HG03342 (cell line): ENCODE results near the gene TRDN.
"Not testable (repeated sequence)": the region's sequence is repeated elsewhere in the genome, so short reads cannot be mapped to it uniquely, and the experiment has no call there.

Experiments
- ATAC-seq: cut with Tn5 transposase; IDR thresholded peaks from one replicate; pipeline ENCODE4 v1.9.1; 2021; ENCODE audit warnings: mild to moderate bottlenecking, moderate library complexity; ENCODE audit not compliant: unreplicated experiment

TRDN gene

DNA sequence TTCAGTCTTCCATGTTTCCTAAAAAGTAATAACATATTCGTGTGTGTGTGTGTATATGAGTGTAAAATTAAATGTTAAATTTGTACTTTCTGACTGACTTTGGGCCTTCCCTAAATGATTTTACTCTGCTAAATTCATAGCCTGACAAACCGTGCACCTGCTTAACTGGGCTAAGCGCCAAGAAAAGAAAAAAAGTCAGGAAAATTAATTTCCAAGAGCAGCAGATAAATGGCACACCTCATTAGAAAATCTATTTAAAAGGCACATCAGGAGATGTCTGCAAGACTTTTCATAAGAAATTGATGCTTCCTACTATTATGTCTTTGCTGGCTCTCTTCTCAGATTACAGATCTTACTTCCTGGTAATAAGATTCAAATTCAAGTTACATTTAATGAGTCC lies 72.4 kb downstream of the TRDN start:
- no peak for ATAC-seq

DNA sequence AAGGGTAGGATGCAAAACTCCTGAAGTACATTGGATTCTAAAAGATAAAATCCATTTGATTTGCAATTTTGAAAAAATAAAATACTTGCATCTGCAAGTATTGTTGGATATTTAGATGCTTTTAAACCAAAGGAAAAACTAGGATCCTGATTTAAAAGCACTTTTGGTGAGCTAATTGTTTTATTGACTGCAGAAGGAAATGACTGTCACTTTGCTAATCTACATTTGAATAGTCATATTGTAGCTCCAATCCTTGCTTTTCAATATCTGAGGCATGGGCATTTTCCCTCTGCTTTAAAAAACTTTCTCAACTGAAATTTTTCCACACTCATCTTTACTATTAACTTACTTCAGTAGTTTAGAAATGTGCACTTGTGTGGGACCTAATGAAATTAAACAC lies 74.1 kb downstream of the TRDN start:
- ATAC-seq: no peak

DNA sequence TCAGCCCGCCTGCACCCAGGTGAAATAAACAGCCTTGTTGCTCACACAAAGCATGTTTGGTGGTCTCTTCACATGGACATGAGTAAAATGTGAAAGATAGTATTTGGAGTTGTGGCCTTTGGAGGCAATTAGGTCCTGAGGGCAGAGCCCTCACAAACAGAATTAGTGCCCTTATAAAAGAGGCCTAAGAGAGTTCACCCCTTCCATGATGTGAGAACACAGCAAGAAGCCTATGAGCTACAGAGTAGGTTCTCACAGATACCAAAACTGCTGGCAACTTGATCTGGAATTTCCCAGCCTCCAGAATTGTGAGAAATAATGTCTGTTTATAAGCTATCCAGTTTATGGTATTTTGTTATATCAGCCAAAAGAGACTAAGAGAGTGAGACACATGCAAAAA lies 74.5 kb downstream of the TRDN start:
- no peak for ATAC-seq

DNA sequence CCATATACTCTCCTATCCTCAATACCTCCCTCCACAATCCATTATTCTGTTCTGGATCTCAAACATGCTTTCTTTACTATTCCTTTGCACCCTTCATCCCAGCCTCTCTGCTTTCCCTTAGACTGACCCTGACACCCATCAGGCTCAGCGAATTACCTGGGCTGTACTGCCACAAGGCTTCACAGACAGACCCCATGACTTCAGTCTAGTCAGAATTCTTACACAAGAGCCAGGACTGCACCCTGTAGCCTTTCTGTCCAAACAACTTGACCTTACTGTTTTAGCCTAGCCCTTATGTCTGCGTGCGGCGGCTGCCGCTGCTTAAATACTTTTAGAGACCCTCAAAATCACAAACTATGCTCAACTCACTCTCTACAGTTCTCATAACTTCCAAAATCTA lies 76.9 kb downstream of the TRDN start:
- not testable (repeated sequence) for ATAC-seq

DNA sequence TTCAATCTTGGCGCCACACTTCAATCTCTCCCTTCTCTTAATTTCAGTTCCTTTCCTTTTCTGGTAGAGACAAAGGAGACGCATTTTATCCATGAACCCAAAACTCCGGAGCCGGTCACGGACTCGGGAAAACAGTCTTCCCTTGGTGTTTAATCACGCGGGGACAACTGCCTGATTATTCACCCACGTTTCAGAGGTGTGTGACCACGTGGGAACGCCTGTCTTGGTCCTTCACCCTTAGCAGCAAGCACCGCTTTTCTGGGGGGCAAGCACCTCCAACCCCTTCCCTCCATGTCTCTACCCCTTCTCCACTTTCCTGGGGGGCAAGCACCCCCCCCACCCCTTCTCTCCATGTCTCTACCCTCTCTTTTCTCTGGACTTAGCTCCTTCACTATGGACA lies 79.3 kb downstream of the TRDN start:
- ATAC-seq: not testable (repeated sequence)

DNA sequence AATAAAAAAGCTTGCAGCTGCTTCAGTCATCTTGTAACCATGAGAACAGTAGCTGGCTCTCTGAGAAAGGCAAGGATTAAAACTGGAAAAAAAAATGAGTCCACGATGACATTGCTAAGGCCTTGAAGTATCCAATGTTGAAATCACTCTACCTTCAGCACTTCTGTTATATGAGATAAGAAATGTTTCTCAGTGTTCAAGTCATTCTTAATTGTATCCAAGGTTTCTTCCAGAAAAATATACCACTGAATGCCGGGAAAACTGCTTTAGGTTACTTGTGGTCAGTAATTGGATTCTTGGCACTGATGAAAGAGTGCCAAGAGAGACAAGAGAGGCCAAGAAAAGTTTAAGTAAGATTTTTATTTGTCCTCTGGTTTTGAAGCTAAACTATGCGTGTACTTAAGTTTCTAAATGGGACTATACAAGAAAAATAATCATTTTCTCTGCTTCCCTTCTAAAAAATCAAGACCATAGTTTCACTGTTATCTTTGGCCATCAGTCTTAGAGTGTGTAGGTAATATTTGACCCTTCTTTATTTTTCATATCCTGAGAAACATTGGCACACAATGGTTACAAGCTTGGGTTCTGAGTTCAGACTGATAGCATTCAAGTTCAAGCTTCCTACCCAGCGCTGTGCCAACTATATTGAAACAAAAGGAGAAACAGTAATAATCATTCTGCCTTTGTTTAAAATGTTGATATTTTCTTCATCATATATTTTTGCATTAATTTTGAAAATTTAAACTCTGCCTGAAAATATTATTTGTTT lies 84.6 kb downstream of the TRDN start:
- ATAC-seq: no peak

DNA sequence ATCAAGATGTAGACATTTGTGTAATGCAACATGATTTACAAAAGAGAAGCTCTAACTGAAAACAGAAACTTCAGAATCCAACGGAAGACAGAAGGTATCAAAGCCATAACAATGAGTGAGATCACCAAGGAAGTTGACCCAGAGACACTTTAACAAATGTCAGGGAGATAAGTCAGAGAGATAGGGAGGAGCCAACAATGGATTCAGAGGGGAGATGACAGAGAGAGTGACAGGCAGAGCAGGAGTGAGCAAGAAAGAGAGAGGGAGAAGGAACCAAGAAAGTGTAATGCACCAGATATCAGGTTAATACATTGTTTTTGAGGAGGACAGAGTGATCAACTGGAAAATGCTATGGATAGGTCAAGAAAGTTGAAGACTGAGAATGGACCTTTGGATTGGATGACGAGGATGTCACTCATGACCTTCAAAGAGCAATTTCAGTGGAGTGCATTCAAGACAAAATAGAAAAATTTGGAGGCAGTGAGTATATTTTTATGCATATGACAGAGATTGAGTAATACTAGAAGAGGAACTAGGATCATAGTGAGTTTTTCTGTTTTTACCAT lies 86.6 kb downstream of the TRDN start:
- no peak for ATAC-seq

DNA sequence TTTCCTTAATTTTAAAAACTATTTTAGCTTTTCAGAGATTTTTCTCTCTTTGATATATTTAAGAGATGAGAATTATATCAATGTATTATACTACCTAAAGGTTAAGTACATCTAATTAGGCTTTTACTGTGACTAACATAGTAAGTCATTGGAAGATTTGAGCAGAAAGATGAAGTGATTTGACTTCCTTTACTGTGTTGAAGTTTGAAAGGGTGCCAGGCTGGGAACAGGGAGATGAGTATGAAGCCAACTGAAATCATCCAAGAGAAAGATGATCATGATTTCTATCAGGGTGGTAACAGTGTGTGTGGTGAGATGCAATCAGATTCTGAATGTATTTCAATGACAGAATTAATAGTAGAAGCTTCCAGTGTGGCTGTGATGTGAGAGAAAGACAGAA lies 87.3 kb downstream of the TRDN start:
- ATAC-seq: no peak

DNA sequence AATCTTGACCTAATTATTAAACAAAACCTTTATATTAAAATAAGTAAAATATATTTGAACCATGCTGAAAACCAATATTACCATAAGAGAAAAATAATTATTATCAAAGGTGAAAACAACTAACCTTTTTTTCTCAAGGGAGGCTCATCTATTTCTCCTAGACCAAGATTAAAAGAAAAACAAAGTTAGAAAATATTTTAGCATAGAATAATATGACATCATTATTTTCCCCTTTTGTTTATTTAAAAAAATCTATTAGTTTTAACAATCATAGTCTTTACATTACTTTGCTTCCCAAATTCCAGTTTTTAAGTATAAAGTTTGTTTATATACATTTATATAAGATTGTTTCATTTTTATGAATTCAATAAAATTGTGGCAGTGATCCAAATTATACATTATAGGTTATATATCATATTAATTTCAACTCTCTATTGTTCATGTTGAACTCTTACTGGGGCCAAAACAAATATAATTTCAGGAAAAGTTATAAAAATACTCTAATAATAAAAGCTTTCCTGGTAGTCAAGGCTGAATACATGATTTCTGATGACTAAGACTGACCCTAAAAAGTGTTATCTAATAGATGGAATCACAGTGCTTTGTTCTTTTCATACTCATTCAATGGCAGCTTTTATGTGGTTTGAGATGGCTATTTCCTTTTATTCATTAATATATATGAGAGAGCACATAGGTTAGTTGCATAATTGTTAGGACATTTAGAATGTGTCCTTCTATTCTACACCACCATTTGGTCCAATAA lies 89.4 kb downstream of the TRDN start:
- ATAC-seq: no peak

DNA sequence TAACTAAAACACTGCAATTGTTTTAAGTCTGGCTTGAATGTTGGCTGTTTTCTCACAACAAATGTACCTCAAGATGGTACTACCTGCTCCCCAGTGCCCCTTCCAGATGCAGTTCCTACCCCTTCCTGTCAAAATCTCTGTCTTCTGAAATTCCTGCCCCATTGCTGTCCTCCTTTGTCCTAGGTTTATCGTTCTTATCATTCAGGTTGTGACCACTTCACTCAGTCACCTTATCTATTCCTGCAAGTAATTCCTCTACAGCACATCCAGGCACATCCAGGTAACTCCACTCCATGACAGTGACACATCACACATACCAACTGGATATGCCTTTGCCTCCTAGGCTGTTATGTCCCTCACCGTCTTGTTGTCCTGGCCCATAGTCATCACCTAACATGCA lies 90.2 kb downstream of the TRDN start:
- no peak for ATAC-seq

DNA sequence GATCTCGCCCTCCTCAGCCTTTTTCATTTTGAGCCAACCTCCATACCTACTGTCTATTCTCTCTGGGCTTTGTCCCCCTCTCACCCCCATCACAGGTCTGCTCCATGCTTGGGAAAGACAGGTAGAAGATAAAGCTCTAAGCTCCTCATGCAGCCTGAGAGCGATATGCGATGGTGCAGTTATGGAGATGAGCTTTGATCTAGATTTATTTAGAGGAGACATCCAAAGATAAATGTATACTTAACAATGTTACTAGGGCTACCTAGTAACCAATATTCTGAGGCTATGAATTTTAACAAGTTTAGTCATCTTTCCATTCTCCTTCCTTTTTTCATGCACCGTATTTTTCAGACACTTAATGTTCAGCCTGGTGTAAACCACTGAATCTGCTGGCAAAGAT lies 95.3 kb downstream of the TRDN start:
- no peak for ATAC-seq

DNA sequence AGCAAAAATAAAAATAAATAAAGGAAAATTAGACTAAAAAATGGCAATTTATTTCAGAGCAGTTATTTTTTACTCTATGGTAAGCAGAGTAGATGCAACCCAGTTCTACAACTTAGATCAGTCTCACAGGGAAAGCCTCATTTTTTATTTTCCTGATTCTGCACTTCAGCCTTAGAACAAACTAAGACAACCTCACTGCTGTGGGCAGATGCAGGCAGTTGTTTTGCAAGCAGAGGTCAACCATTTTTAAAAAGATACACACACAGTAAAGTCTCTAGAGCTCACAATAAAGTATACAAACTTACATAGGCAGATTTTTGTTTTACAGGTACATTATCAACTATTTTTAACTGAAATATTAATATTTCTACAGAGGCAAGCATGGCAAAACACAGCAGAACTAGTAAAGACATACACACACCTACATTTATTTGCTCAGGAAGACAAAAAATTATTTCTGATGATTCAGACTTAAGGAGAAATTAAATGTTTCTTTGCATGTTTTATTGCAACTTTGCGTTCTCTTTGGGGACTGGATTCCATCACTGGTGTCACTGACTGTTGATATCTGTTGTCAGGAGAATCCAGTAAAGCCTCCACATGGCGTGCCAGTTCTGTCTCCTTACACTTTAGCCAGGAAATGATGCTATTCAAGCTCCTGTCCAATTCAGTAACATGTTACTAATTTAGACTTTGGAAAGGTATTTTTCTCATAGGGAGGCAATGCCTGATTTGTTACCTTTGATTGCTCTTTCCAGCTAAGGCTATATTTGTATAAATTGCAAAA lies 102.7 kb downstream of the TRDN start:
- no peak for ATAC-seq

DNA sequence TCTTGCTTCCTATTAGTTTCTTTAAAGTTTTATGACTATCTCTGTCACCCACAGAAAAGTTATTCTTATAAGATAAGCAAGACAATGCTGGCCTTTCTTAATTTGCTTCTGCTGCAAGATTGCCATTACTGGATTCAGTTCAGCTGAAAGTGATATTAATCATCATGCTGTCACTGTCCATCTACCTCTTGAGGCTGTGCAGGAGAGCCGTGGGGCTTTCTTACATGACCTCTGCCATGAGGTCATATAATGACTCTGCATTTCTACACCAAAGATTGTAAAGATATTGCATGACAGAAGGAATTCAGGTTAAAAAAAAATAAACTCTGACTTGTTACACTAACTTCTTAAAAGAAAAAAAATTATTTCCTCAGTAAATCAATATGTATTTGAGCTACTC lies 106.9 kb downstream of the TRDN start:
- peak; percentile 47 for ATAC-seq

DNA sequence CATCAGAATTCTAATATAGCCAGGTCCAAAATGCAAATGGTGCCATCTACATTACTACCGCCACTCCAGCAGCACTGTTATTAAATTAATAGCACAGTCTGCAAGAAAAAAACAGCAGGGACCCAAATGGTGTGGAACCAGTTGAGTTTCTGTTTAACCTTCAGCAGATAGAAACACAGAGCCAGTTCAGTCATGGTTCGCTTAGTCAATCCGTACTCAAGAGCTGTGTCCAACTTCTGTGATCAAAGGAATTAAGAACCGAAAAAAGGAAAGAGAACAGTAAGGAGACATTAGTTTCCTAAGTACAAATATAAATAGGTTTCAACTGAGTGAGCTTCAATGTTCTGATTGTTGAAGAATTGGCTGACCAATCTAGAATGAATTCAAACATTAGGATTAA lies 107.7 kb downstream of the TRDN start:
- no peak for ATAC-seq

DNA sequence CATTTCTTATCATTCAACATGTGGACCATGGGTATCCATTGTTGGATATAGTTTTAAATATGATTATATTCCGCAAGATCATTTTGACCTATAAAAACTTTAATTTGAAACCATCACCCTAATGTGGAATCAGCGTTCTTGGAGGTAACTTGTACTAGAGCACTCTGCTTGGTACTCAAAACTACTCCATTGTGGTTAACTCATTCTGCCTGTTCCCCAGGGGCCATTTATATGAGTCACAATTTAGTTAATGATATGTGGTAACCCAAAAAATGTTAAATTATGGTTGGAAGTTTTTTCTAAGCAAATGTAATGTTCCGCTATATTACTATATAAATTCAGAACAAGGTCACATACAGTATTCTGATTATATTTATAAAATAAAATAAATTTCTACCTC lies 109.3 kb downstream of the TRDN start:
- ATAC-seq: no peak

DNA sequence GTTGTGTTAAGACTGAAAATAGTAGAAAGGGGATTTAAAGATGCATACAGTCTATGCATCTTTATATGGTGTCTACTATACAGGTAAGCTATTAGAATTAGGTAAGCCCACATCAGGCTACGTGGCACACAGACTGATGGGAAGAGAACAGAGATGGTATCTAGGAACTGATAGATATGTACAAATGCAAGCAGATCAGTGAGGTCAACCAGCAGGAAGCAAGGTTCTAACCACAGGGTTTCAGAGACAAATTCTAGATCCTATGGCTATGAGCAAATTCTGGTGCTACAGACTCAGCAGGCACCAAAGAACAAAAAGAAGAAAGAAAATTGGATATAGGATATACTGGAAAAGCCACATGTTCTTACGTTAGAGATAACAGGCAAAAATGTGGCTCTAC lies 110.6 kb downstream of the TRDN start:
- no peak for ATAC-seq

DNA sequence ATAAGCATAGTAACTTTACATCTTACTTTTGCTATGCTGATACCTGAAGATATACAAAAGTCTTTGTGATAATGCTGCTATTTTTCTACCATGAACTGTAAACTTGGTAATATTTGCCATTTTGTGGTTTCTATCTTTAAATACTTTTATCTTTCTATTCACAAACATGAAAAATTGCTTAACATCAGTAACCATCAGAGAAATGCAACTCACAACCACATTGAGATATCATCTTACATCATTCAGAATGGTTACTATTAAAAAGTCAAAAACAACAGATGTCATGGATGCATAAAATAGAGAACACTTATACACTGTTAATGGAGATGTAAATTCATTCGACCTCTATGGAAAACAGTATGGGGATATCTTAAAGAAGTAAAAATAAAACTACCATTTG lies 112.0 kb downstream of the TRDN start:
- no peak for ATAC-seq

DNA sequence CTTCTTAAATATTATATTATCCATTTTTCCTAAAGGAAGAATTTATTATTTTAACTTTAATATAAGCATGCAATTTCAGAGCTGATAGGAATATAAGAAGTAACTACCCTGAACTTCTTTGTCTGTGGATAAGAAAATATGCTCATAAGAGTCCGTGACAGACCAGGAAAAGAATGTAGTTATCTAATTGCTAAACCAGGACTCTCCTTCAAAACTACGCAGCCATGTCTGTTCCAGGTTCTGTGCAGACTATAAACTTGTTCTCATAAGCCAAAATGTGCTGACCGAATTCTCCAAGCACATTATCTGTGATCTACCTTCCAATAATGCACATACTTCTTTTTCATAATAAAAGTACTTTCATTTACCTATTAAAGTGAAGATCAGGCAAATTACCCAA lies 116.5 kb downstream of the TRDN start:
- ATAC-seq: no peak

DNA sequence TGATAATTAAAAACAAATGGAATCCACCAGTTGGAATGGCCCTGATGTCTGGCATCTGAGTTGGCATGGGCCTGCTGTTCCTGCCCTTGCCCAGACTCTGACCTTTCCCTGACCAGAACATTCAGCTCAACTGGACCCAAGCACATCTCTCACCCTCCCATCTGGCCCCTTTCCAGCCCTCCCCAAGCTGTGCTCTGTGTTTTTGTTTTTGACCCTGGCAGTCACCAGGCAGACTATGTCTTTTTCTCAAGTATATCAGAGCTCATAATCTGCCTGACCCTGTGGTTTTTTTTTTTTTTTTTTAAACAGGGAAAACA lies 117.6 kb downstream of the TRDN start:
- ATAC-seq: no peak

DNA sequence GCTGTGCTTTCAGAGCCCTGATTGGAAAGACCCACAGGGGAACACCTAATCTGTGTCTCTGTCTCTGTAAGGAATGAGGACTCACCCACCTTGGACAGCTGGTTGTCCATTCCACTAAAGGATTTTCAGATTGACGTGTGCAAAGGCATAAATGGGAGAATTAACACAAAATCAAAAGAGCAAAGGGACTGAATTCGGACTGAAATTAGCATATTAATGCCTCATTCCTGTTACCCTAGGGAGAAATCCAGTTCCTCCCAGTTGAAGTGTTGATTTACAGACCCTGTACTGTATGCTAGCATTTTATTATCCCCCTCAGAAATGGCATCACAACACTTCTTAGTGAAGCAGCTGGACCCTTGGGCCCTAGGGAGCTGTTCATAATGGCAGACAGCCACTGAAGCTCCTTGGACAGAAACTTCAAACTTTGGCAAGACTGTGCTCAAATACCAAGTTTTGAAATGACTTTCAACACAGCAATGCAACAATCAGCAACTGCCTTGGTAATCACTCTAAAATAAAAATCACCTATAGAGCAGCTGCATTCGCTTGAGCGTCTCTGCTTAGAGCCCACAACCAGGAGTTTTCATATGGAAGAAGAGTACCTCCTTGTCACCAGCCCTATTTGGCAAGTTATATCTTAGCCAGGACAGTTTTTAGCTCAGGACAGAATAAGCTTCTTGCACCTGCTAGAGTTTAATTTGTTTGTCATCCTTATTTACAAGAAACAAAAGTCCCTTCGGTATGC lies 118.1 kb downstream of the TRDN start:
- no peak for ATAC-seq

DNA sequence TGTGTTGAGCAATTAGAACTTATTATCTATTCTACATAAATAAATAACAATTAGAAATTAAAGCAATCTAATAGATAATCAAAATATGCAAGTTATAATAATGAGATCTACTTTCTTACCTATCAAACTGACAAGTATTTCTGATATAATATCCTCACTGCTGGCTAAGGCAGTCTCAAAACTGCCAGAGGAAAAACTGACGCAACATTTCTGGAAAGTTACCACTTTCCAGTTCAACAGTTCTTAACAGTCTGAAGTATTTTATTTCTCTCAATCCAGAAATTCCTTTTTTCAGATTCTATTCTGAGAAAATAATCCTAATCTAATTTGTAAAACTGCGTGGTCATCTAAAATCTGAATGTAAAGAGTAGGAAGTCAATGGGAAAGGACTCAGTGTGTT lies 121.0 kb downstream of the TRDN start:
- ATAC-seq: no peak
